GM19035 (cell line): ENCODE data around the gene EMC10.

Experiments used
- ATAC-seq: cut with Tn5 transposase; IDR thresholded peaks from one replicate; pipeline ENCODE4 v1.9.1; 2021; ENCODE audit not compliant: unreplicated experiment

Gene EMC10

DNA sequence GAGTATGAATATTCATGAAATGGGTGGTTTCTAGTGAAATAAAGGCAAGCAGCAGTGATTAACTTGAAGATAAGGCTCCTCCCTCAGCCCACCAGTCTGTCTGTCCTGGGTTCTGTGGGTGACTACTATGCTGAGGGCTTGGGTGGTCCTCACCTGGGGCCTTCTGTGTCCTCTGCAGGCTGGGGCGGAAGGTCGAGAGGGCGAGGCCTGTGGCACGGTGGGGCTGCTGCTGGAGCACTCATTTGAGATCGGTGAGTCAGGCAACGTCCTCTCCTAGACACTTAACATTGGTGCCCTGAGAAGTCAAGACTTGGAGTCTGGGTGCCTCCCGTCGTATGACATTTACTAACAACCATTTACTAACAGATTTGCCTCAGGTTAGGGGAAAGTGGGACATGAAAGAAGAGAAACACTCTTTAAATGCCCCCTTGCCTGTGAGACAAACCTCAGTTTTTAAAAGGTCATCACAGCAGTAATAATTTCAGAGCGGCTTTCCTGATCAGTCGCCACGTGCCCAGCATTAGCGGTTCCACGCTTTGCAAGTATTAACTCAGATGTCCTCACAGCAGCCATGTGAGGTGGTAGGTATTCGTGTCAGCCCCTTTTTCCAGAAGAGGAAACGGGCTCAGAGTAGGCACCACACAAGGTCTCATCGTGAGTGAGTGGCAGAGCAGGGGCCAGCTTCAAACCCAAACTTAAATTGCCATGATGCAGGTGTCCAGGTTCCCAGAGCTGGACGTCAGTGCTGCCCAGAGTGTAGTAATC lies 1.6 kb downstream of the EMC10 start:
- ATAC-seq: no peak

DNA sequence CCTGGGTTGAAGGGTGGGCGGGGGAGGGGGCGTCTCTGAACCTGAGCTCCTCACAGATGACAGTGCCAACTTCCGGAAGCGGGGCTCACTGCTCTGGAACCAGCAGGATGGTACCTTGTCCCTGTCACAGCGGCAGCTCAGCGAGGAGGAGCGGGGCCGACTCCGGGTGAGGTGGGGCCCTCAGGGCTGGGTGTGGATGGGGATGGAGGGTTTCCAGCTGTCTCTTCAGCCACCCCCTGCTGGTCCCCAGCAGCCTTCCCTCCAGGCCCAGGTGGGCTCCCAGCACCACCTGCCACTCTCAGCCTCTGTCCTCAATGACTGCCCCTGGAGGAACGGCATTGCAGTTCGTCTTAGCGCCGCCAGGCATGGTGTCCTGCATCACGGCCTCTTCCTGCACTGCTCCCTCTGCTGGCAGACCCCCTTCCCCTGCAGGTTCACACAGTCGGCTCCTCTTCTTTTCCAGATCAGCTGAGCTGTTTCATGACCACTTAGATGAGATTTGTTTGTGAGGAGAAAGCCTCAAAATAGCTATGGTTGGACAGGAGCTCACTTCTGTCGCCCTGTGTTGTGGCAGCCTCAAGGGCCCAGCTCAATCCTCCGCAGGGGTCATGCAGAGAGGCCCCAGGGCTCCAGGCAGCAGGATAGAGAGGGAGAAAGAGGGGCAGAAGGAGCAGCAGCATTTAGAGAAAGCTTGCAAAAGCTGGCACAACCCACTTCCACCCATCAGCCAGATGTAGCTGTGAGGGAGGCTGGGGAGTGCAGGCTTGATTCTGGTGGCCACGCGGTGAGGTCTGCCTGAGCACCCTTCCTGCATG lies 2.8 kb downstream of the EMC10 start:
- ATAC-seq: no peak

DNA sequence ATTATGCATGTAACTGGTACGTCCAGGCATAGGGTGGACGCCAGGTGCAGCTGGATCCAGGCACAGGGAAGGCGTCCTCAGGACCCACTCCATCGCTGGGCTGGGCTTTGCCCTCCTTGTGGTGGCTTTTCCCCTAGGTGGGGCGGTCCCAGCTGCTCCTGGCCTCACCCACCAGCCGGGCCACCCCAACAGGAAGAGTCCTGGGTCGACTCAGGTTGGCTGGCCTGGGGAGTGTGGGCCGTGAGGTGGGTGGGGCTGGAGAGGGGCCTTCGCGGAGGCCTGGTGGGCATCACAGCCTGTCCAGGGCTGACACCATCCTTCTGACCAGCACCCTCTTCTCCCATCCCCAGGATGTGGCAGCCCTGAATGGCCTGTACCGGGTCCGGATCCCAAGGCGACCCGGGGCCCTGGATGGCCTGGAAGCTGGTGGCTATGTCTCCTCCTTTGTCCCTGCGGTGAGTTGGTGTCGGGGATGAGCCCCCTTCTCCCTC lies 3.5 kb downstream of the EMC10 start:
- no peak for ATAC-seq

DNA sequence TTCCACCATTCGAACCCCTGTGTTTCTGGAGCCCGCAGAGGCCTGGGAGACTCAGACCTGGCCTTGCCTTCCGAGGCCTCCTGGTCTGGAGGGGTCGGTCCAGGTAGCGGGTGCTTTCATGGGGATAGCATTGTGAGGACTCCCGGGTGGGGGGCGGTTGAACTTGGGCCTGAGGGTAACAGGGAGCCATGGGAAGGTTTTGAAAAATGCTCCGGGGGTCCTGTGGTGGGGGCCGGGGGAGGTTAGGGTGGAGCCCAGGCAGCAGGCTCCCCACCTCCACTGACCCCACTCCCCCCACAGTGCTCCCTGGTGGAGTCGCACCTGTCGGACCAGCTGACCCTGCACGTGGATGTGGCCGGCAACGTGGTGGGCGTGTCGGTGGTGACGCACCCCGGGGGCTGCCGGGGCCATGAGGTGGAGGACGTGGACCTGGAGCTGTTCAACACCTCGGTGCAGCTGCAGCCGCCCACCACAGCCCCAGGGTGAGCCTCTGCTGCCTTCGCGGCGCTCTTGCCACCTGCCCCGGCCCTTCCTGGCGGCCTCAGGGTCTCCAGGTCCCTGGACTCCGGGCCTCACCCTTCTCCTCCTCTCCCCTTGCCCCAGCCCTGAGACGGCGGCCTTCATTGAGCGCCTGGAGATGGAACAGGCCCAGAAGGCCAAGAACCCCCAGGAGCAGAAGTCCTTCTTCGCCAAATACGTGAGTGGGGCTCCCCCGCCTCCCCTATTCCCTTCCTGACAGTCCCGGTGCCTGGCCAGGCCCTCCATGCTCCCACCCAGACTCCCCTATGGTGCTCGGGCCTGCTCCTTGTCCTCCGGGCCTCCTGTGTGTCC lies 4.2 kb downstream of the EMC10 start:
- no peak for ATAC-seq

DNA sequence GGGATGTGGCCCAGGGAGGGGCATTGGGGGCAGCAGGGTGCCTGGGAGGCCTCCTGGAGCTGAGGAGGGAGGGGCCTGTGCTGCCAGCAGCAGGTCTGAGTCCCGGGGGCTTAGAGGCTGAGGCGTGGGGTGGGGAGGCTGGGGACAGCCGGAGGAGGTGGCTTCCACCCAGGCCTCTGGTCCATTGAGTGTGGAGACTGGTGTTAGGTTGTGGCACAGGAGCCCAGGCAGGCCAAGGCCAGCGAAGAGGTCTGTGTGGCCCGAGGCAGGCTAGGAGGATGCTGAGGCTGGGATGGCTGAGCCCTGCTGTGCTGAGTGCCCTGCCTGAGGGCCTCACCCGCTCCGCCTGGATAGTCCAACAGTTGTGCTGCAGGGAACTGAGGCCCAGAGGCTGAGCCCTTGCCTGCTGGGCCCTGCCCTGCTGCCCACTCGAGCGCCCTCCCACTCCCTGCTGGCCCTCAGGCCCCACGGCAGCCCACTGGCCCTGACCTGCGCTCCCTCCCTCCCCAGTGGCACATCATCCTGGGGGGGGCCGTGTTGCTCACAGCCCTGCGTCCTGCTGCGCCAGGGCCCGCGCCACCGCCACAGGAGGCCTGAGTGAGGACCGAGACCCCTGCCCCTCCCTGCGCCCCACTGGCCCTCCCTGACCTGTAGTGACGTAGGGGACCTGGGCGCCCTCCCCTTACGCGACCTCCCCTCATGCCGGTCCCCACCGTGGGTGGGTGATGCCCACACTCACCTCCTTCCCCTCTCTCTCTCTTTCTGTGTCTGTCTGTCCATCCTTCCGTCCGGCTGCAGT lies 5.2 kb downstream of the EMC10 start:
- no peak for ATAC-seq

DNA sequence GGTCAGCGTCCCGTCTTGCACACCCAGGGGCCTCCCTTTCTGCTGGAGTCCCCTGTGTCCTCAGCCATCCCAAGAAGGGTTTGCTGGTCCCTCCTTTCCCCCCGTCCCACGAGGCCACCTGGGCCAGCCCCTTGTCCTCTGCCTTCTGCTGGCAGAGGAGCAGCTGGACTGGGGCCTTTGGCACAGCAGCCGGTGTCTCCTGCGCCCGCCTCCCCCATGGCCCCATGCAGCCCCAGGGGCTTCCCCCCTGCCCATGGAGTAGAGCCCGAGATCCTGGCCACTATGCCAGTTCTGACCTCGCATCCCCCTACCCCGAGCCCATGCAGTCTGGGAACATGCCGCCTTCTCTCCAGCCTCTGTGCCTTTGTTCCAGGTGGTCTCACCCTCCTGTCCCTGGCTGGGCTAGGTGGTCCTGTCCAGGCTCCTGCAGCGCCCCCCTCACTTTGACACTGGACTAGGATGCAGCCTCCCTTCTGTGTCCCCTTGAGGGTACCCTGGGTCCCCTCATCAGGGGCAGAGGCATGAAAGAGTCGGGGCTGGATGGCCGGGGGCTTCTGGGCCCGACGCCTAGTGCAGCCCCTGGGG lies 6.1 kb downstream of the EMC10 start:
- no peak for ATAC-seq

DNA sequence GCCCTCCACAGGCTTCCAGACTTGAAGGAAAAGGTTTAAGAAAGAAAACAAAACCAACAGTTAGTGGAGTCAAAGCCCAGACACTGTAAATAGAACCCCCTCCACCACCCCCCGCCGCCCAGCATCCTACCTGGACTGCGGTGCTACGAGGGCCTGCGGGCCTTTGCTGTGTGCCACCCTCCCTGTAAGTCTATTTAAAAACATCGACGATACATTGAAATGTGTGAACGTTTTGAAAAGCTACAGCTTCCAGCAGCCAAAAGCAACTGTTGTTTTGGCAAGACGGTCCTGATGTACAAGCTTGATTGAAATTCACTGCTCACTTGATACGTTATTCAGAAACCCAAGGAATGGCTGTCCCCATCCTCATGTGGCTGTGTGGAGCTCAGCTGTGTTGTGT lies 6.6 kb downstream of the EMC10 start:
- ATAC-seq: no peak

DNA sequence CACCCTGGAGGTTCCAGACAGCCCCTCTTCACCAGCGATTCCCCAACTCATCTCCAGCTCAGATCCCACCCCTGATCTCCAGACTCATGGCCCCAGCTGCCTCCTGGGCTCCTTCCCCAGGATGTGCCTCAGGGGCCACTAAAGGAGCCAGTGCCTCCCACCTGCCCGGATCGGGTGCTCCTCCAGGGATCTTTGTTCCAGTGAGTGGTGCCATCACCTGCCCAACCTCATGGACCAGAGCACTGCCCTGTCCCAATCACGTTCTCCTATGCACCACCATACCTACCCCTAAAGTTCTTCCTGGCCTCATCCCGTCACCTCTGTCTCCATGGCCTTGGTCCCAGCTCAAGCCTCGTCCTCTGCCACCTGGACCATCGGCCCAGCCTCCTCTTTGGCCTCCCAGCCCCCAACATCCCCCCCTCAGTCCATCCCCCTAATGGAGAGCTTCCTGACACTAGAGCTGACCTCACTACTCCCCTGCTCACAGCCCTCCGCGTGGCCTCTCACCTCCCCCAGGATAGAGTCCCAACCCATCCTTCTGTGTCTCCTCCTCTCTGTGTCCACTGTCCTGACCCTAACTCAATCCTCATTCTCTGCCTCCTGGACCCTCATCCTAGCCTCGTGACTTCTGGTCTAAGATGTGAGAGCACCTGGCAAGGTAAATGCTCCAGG lies 9.1 kb downstream of the EMC10 start:
- ATAC-seq: no peak

DNA sequence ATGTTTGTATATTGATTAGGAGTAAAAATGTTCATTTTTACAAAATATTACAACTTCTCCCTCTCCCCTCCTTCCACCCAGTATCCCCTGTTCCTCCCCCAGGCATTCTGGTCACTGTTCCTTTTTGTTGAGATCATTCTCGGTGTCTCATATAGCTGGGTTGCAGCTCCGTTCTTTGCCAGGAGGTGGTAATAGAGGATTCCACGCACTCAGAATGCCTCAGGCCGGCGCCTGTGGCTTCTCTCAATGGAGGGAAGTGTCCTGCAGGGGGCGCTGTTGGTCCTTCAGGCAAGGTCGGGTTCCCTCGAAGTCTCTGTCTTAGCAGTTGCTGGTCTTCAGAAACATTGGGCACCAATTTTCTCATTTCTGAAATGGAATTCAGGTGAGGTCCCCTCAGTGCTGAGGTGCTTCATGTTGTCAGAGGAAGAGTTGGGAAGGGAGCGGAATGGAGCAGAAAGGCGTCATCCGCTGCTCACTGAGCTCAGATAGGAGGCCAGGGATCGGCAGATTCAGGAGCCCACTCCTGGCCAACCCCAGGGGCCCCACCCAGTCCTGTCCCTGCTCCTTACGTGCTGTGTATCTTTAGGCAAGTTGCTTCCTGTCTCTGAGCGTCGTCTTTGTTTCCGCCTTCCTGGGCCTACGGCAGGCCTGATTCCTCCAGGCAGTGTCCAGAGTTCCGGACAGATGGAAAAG lies 10.7 kb downstream of the EMC10 start:
- no peak for ATAC-seq

DNA sequence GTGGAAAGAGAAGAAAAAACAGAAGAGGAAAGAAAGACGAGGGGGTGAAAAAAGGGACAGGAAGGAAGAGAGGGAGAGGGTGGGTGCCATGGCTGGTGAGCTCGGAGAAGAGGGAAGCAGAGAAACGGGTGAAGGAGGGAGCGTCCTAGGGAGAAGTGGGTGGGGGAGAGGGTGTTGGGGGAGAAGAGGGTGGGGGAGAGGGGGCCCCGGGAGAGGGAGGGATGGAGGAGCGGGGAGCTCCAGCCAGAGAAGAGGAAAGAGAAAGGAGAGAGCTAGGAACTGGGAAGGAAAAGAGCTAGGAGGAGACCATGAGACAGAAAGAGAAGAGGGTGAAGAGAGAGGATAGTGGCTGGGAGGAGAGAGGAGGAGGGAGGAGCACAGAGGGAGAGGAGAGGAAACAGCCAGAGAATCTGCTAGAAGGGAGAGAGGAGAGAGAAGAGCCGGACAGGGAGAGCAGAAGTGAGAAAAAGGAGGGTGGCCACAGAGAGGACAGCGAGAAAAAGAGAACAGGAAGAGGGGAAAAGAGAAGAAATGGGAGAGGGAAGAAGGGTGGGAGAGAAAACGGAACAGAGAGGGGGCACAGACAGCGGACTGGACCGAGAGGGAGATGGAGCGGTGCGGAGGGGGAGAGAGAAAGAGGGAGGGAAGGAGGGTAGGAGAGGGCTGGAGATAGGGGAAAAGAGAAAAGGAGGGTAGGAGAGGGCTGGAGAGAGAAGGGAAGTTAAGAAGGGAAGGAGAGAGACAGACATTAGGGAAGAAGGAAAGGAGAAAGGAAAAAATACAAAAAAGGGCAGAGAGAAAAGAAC lies 12.3 kb downstream of the EMC10 start:
- ATAC-seq: no peak

DNA sequence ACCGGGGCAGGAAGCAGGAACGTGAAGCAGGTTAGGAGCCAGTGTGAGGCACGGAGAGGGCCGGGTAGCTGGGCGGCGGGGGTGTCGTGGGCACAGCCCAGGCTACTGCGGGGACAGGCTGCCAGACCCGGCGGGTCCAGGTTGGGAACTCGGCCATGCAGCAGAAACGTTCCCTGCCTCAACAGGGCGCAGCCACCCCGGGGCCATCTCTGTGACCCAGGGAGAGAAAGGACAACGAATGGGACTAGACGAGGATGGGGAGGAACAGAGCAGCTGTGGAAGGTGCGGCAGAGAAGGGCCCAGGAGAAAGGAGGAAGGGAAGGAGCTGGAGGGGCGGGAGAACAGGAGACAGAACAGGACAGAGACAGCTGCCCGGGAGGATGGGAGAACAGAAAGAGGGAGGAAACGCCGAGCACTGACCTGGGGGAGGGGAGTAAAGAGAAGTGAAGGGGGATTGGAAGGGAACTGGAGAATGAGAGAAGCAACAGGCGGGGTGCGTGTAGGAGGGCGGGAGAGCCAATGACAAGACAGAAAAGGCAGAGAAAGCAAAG lies 13.2 kb downstream of the EMC10 start:
- ATAC-seq: no peak

DNA sequence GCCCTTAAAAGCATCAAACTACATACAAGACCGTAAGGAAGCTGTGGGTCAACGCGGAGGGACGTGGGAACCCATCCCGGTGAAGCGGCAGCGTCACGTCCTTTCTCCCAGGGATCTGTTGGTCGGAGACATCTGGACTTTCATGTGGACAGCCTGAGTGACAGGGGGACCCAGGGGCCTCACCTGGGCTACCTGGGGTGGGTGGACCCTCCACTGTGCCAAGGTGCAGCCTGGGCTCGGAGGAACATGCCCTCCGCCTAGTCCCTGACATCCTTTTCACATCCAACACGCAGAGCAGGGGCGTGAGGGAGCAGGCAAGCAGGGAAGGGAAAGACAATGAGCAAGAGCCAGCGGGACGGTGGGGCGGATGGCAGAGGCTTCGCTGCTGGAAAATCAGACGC lies 14.1 kb downstream of the EMC10 start:
- ATAC-seq: no peak

DNA sequence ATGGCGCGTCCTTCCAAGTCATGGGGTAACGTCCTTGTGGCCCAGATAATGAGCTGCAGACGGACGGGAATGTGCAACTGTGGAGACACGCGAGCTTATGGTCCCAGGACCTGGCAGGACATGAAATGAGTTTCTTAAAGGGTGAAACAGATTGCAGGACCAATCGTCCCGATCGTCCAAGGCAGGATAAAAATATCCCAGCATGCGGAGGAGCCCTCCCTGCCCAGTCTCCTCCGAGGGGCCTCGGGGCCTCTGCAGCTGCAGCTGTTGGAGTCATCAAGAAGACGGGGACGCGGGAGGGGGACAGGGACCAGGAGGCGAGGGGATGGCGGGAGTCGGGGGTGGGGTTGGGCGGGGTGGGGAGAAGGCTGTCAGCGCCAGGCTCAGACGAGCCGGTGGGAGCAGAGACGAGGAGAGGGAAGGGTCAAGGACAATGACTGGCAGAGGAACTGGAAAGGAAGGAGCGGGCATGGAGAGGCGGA lies 14.7 kb downstream of the EMC10 start:
- no peak for ATAC-seq

DNA sequence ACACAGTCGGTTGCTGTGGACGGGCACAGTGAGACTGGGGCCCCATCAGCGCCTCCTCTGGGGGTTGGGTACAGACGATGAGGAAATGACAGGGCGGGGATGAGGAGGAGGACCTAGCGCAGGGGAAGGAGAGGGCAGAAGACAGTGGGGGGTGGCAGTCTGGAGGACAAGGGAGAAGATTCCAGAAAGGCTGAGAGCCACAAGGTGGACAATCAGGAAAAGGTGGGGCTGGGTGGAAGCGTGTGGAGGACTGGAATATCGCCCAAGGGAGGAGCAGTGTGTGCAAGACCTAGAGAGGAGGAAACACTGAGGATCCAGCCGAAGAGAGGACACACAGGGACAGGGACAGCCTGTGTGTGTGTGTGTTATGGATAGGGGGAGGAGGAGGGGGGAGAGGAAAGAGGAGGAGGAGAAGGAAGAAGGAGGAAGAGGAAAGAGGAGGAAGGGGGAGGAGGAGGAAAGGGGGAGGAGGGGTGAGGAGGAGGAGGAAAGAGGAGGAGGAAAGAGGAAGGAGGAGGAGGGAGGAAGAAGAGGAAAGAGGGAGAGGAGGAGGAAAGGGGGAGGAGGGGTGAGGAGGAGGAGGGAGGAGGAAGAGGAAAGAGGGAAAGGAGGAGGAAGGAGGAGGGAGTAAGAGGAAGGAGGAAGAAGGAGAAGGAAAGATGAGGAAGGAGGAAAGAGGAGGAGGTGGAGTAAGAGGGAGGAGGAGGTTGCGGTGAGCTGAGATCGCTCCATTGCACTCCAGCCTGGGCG lies 16.2 kb downstream of the EMC10 start:
- ATAC-seq: no peak

DNA sequence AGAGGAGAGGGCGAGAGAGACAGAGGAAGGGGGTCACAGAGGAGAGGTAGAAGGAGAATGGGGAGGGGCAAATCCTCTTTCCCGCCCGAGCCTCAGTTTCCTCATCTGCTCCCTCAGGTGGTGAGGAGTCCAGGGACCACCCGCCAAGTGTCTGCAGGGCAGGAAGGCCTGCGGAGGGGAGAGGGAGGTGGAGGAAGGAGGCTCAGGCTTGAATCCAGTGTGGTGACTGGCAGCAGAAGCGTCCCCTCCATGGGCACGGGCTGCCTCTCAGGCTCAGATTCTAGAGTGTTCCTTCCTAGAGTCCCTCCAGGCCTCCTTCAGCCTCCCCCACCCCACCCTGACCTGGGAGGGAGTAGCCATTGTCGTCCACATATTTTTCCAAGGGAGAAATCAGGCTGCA lies 16.9 kb downstream of the EMC10 start:
- ATAC-seq: no peak

DNA sequence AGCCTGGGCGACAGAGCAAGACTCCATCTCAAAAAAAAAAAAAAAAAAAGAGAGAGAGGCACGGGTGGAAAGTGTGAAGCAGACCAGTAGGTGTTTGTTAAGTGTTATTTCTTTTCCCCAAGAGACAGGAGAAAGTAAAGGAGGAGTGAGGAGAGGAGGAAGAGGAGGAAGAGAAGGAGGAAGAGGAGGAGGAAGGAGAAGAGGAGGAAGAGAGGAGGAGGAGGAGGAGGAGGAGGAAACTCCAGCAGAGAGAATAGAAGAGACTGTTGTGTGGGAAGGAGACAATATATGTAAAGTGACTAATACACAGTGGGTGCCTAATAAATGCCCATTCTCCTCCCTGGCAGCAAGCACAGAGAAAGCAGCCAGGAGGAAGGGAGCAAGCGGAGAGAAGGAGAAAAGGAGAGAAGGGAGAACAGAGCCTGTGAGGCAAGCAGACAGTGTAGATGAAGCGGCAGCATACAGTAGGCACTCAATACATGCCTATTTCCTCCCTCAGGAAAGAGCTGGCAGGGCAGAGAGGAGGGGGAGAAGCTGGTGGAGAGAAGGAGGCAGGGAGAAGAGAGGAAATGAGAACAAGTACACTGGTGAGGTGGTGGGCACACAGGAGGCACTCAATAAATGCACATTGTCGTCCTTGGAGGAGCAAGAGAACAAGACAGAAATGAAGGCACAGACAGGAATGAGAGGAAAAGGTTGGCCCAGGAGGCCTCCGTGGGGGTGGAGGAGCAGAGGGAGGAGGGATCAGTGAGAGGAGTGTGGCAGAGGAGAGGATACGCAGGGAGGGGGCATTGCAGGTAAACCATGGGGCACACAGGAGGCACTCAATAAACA lies 18.1 kb downstream of the EMC10 start:
- no peak for ATAC-seq
